KMS-11 (cell line): ENCODE results near the gene LARP4B.

Experiments used
- H2AFZ ChIP-seq: fragments of 200-600 bp; sonication (generic); 2 replicates; pipeline ENCODE4 v1.6.1; 2016; ENCODE audit warnings: antibody characterized with exemption, mixed run types, low read depth
- H3K27ac ChIP-seq: fragments of 200-600 bp; sonication (generic); 2 replicates; pipeline ENCODE4 v1.6.1; 2016; ENCODE audit warnings: mild to moderate bottlenecking, mixed run types
- H3K27me3 ChIP-seq: fragments of 200-600 bp; sonication (generic); 2 replicates; pipeline ENCODE4 v1.6.1; 2017; ENCODE audit warnings: mild to moderate bottlenecking, low read depth, mixed run types, moderate library complexity; ENCODE audit not compliant: insufficient read depth
- H3K36me3 ChIP-seq: fragments of 200-600 bp; sonication (generic); 2 replicates; pipeline ENCODE4 v1.6.1; 2017; ENCODE audit warnings: mild to moderate bottlenecking, mixed run types; ENCODE audit not compliant: insufficient read depth
- H3K4me1 ChIP-seq: fragments of 200-600 bp; sonication (generic); 2 replicates; pipeline ENCODE4 v1.6.1; 2016; ENCODE audit warnings: mild to moderate bottlenecking, low read depth, mixed run types; ENCODE audit not compliant: poor library complexity, severe bottlenecking
- H3K4me2 ChIP-seq: fragments of 200-600 bp; sonication (generic); 2 replicates; pipeline ENCODE4 v1.7.0; 2016; ENCODE audit warnings: mild to moderate bottlenecking, mixed run types
- H3K4me3 ChIP-seq: fragments of 200-600 bp; sonication (generic); IDR thresholded peaks from 2 replicates; pipeline ENCODE4 v1.6.1; 2017; ENCODE audit warnings: low read depth, low read length, mixed read lengths; ENCODE audit not compliant: insufficient read depth
- H3K79me2 ChIP-seq: fragments of 200-600 bp; sonication (generic); 2 replicates; pipeline ENCODE4 v1.6.1; 2016; ENCODE audit warnings: low read depth, mixed run types; ENCODE audit not compliant: insufficient read depth
- H3K9ac ChIP-seq: fragments of 200-600 bp; sonication (generic); 2 replicates; pipeline ENCODE4 v1.6.1; 2016; ENCODE audit warnings: mild to moderate bottlenecking, mixed run types
- H4K20me1 ChIP-seq: fragments of 200-600 bp; sonication (generic); 2 replicates; pipeline ENCODE4 v1.6.1; 2016; ENCODE audit warnings: mild to moderate bottlenecking, mixed run types; ENCODE audit not compliant: insufficient read depth
- CTCF ChIP-seq: fragments of 200-600 bp; sonication (generic); conservative IDR thresholded peaks from 2 replicates; pipeline ENCODE4 v1.6.1; 2017; ENCODE audit warnings: low read depth, mild to moderate bottlenecking, antibody characterized with exemption, low read length, moderate library complexity, mixed read lengths

Gene LARP4B

GRCh38 chr10:955127-955819 is 23.8 kb upstream of the LARP4B start:
- no peak overlapping the region for H2AFZ ChIP-seq
- no peak overlapping the region for H3K9ac ChIP-seq
- no peak overlapping the region for H3K4me2 ChIP-seq
- no peaks in the 10 kb centered on the region for H3K36me3 ChIP-seq
- no peak overlapping the region for H3K4me3 ChIP-seq
- no peak for TF ChIP-seq CTCF
- no peak overlapping the region for H3K27ac ChIP-seq
- H4K20me1 ChIP-seq, result no peaks in the 10 kb centered on the region
- no peaks in the 10 kb centered on the region for H3K4me1 ChIP-seq
- no peaks in the 10 kb centered on the region for H3K27me3 ChIP-seq
- H3K79me2 ChIP-seq, result no peaks in the 10 kb centered on the region

- no peaks in the 10 kb centered on the region for H3K27me3 ChIP-seq
Measured at GRCh38 chr10:954396-954795, 22.9 kb upstream of the LARP4B start.

GRCh38 chr10:953836-954235 is 22.3 kb upstream of the LARP4B start:
- Histone ChIP-seq H3K4me1 (no peaks in the 10 kb centered on the region), H4K20me1 (no peaks in the 10 kb centered on the region), H3K9ac (no peak overlapping the region), H3K27me3 (no peaks in the 10 kb centered on the region), H3K79me2 (no peaks in the 10 kb centered on the region), H2AFZ (no peak overlapping the region), H3K36me3 (no peaks in the 10 kb centered on the region), H3K4me3 (no peak overlapping the region), H3K27ac (no peak overlapping the region), H3K4me2 (no peak overlapping the region)
- TF ChIP-seq CTCF, result no peak

More at GRCh38 chr10:954396-954795, 22.9 kb upstream of the LARP4B start:
- no peak overlapping the region for H3K9ac ChIP-seq
- H3K4me1 ChIP-seq, result no peaks in the 10 kb centered on the region
- no peak overlapping the region for H3K4me3 ChIP-seq
- no peak overlapping the region for H3K4me2 ChIP-seq
- H2AFZ ChIP-seq, result no peak overlapping the region
- H4K20me1 ChIP-seq, result no peaks in the 10 kb centered on the region
- no peak for TF ChIP-seq CTCF
- H3K79me2 ChIP-seq, result no peaks in the 10 kb centered on the region
- H3K27ac ChIP-seq, result no peak overlapping the region
- no peaks in the 10 kb centered on the region for H3K36me3 ChIP-seq

- Histone ChIP-seq H3K79me2 (no peaks in the 10 kb centered on the region), H3K4me3 (no peak overlapping the region), H3K9ac (no peak overlapping the region), H2AFZ (no peak overlapping the region), H3K4me2 (no peak overlapping the region), H3K4me1 (no peaks in the 10 kb centered on the region), H4K20me1 (no peaks in the 10 kb centered on the region), H3K27ac (no peak overlapping the region), H3K27me3 (no peaks in the 10 kb centered on the region), H3K36me3 (no peaks in the 10 kb centered on the region)
- no peak for TF ChIP-seq CTCF
Measured at GRCh38 chr10:949446-949845, 17.9 kb upstream of the LARP4B start.
